ENCODE results near the gene GUCA1A. TPM values are rescaled to one million over a fixed set of nuclear protein-coding genes. Genes with fewer than 3 reads are reported as not detected.

Gene GUCA1A
- polyA plus RNA-seq, 1 donor (not counting 4 experiments of a cell fraction or from before 2014, with no cell fraction given) = not detected

DNA sequence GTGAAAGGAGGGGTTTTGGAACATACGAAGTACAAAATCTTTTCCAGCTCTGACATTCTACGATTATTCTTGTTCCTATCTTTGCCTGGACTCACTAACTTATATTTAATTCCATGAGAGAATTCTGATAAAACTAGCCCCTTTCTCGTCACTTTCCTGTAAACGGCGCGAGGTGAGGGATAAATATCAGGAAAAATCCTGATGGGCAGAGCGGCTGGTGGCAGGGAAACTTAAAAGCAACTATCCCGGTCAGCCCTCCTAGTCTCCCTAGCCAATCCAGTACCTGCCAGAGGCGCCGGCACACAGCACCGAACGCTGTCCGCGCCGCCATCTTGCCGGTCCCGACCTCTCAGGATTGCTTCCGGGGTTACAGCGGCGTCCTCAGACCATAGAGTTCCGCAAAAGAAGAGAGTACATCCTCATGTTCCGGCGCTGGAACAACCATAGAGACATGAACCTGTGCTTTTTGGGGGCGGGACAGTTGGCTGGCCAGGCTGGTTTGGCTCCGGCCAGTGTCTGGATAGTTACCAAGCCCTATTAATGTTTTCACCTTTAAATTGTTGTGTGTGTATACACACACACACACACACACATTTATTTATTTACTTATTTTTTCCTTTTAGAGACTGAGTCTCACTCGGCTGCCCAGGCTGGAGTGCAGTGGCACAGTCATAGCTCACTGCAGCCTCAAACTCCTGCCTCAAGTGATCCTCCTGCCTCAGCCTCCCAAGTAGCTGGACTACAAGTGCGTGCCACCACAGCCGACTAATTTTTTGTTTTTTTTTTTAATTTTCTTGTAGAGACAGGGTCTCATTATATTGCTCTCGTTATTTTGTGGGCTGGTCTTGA lies 44.6 kb downstream of the GUCA1A start, which contains the start of gene MRPS10:
MRPS10 (minus strand) TSS at position 343 of the 849 bp plus-strand sequence; CDS start at position 331, 12 bp downstream.
- DNase-seq (ENCODE audit: low read depth, low spot score) (no peak), FAIRE-seq (peak; percentile 62)
- Histone ChIP-seq H3K9me1 (ENCODE audit: control insufficient read depth, extremely low read depth, insufficient read depth, low read length) (no peaks in the 10 kb centered on the region), H3K9me3 (ENCODE audit: control insufficient read depth, low read depth, low read length) (no peaks in the 10 kb centered on the region), H3K27me3 (ENCODE audit: control insufficient read depth, extremely low read depth, insufficient read depth, low read length) (no peaks in the 10 kb centered on the region), H3K27ac (ENCODE audit: control insufficient read depth, insufficient read depth, low read length) (peak within 1 kb of the TSS; percentile 90), H4K20me1 (ENCODE audit: control insufficient read depth, extremely low read depth, insufficient read depth, low read length) (no peaks in the 10 kb centered on the region), H2AFZ (ENCODE audit: control insufficient read depth, low read length) (peak within 1 kb of the TSS; percentile 88), H3K4me2 (ENCODE audit: control insufficient read depth, extremely low read depth, insufficient read depth, low read depth, low read length) (peak within 1 kb of the TSS; percentile 83), H3K4me1 (ENCODE audit: control insufficient read depth, extremely low read depth, insufficient read depth, low read length) (peaks cover 46% of the 10 kb centered on the region), H3K36me3 (ENCODE audit: control insufficient read depth in 2 of 2, extremely low read depth in 1 of 2, insufficient read depth in 2 of 2, low read length in 2 of 2) (peaks cover 0 to 7% of the 10 kb centered on the region in 2 experiments), H3K4me3 (ENCODE audit: control insufficient read depth in 2 of 3, extremely low read depth in 1 of 3, insufficient read depth in 2 of 3, low read depth in 1 of 3, low read length in 3 of 3) (peak within 1 kb of the TSS; percentile 69 to 94 (median 80)), H3K79me2 (ENCODE audit: control insufficient read depth, insufficient read depth, low read length) (peaks cover 32% of the 10 kb centered on the region), H3K9ac (ENCODE audit: control insufficient read depth, extremely low read depth, insufficient read depth, low read length) (peak within 1 kb of the TSS; percentile 92)
- dilution Hi-C loops (cut with MboI; ENCODE audit: extremely low pct_ligation_motif_present, low sequenced_read_pairs) = no loop called here
- TF ChIP-seq, protein P1, sequence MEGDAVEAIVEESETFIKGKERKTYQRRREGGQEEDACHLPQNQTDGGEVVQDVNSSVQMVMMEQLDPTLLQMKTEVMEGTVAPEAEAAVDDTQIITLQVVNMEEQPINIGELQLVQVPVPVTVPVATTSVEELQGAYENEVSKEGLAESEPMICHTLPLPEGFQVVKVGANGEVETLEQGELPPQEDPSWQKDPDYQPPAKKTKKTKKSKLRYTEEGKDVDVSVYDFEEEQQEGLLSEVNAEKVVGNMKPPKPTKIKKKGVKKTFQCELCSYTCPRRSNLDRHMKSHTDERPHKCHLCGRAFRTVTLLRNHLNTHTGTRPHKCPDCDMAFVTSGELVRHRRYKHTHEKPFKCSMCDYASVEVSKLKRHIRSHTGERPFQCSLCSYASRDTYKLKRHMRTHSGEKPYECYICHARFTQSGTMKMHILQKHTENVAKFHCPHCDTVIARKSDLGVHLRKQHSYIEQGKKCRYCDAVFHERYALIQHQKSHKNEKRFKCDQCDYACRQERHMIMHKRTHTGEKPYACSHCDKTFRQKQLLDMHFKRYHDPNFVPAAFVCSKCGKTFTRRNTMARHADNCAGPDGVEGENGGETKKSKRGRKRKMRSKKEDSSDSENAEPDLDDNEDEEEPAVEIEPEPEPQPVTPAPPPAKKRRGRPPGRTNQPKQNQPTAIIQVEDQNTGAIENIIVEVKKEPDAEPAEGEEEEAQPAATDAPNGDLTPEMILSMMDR (optimal IDR thresholded peaks at IDR 0.05 in 1 of 3, IDR thresholded peaks at IDR 0.05 in 1 of 3, conservative IDR thresholded peaks at IDR 0.05 in 1 of 3; ENCODE audit: extremely low read depth in 1 of 3, insufficient read depth in 2 of 3, low read length in 3 of 3) = no peak
- TF ChIP-seq EZH2 (IDR thresholded peaks at IDR 0.05; ENCODE audit: low read length) = no peak

DNA sequence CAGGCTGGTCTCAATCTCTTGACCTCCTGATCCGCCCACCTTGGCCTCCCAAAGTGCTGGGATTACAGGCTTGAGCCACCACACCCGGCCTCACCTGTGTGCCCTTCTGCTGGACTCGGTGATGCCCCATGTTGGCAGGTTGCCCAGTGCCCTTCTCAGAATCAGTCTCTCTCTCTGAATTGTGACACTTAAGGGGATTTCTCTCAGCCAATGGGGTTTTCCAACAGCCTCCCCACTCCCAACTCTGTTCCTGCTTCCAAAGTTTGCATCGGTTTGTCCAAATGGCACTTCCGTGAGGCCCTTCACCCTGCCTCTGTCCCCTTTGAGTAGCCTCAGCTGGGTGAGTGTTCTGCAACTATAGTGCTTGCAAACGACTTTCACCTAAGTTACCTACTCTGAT lies 47.6 kb downstream of the GUCA1A start:
- H3K9ac ChIP-seq (ENCODE audit: control insufficient read depth, extremely low read depth, insufficient read depth, low read length) = no peak overlapping the region
- no peak overlapping the region for H3K4me3 ChIP-seq (ENCODE audit: control insufficient read depth in 2 of 3, extremely low read depth in 1 of 3, insufficient read depth in 2 of 3, low read depth in 1 of 3, low read length in 3 of 3)
- TF ChIP-seq, protein P1 (optimal IDR thresholded peaks at IDR 0.05 in 1 of 3, IDR thresholded peaks at IDR 0.05 in 1 of 3, conservative IDR thresholded peaks at IDR 0.05 in 1 of 3; ENCODE audit: extremely low read depth in 1 of 3, insufficient read depth in 2 of 3, low read length in 3 of 3) = no peak
- TF ChIP-seq EZH2 (IDR thresholded peaks at IDR 0.05; ENCODE audit: low read length) = no peak
- no peaks in the 10 kb centered on the region for H3K9me1 ChIP-seq (ENCODE audit: control insufficient read depth, extremely low read depth, insufficient read depth, low read length)
- peaks cover 18% of the 10 kb centered on the region for H3K79me2 ChIP-seq (ENCODE audit: control insufficient read depth, insufficient read depth, low read length)
- H3K9me3 ChIP-seq (ENCODE audit: control insufficient read depth, low read depth, low read length) = no peaks in the 10 kb centered on the region
- peak overlapping the region; percentile 75 for H3K27ac ChIP-seq (ENCODE audit: control insufficient read depth, insufficient read depth, low read length)
- H3K27me3 ChIP-seq (ENCODE audit: control insufficient read depth, extremely low read depth, insufficient read depth, low read length) = no peaks in the 10 kb centered on the region
- no peak overlapping the region for H3K4me2 ChIP-seq (ENCODE audit: control insufficient read depth, extremely low read depth, insufficient read depth, low read depth, low read length)
- H3K4me1 ChIP-seq (ENCODE audit: control insufficient read depth, extremely low read depth, insufficient read depth, low read length) = peaks cover 46% of the 10 kb centered on the region
- DNase-seq (ENCODE audit: low read depth, low spot score) (no peak), FAIRE-seq (no peak)
- dilution Hi-C loops (cut with MboI; ENCODE audit: extremely low pct_ligation_motif_present, low sequenced_read_pairs) = no loop called here
- H3K36me3 ChIP-seq (ENCODE audit: control insufficient read depth in 2 of 2, extremely low read depth in 1 of 2, insufficient read depth in 2 of 2, low read length in 2 of 2) = no peaks in the 10 kb centered on the region
- H2AFZ ChIP-seq (ENCODE audit: control insufficient read depth, low read length) = no peak overlapping the region
- no peaks in the 10 kb centered on the region for H4K20me1 ChIP-seq (ENCODE audit: control insufficient read depth, extremely low read depth, insufficient read depth, low read length)

All from keratinocyte (primary cell).